DMS153 (cell line): ENCODE measurements around the gene ZNF467.

Experiments
- DNase-seq: peaks from one replicate; lab custom pipeline; 2025; lab: John Stamatoyannopoulos, UW

ZNF467 gene

DNA sequence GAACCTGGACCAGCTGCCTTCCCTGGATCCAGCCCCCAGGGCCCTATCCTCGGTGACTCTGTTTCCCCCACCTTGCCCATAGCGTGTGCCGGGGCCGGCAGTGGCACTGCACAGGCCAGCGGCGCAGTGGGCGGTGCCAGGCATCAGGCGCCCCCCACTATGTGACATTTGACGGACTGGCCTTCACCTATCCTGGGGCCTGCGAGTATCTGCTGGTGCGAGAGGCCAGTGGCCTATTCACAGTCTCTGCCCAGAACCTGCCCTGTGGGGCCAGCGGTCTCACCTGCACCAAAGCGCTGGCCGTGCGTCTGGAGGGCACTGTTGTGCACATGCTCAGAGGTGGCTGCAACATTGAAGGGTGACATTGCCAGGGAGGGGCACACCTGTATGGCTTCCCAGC lies 12.0 kb upstream of the ZNF467 start:
- no peak for DNase-seq

DNA sequence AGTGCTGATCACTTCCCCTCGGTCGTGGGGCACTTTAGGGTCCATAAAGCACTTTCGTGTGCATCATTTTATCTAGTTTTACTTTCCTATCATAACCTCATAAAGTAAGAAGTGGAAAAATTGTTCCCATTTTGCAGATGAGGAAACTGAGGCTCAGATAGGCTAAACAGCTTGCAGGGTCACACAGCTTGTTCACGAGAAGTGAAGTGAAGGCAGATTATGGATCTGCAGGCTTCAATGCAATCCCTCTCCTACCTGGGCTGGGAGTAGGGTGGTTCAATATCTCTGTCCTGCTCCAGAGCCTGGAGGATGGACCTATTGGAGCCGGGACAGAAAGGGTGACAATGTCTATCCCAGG lies 10.8 kb upstream of the ZNF467 start:
- no peak for DNase-seq

- DNase-seq = no peak
Observed at GRCh38 chr7:149783386-149784250, 10.2 kb upstream of the ZNF467 start.

GRCh38 chr7:149782682-149783345 lies 9.4 kb upstream of the ZNF467 start:
- DNase-seq = no peak

DNA sequence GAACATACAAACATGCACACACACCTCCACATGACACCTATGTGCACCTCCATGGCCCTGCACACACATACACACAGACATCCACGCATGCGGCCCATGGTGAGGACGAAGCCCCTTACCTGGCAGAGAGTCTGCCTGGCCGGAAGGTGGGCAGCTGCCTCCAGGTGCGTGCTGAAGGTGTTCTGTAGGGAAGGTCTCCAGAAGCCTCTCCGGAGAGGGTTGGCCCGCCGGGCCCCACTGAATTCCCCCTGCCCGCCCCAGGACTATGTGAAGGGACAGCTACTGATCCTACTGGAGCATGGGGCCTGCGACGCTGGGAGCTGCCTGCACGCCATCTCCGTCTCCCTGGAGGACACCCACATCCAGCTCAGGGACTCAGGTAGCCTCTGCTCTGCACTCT lies 8.5 kb upstream of the ZNF467 start:
- DNase-seq = no peak

DNA sequence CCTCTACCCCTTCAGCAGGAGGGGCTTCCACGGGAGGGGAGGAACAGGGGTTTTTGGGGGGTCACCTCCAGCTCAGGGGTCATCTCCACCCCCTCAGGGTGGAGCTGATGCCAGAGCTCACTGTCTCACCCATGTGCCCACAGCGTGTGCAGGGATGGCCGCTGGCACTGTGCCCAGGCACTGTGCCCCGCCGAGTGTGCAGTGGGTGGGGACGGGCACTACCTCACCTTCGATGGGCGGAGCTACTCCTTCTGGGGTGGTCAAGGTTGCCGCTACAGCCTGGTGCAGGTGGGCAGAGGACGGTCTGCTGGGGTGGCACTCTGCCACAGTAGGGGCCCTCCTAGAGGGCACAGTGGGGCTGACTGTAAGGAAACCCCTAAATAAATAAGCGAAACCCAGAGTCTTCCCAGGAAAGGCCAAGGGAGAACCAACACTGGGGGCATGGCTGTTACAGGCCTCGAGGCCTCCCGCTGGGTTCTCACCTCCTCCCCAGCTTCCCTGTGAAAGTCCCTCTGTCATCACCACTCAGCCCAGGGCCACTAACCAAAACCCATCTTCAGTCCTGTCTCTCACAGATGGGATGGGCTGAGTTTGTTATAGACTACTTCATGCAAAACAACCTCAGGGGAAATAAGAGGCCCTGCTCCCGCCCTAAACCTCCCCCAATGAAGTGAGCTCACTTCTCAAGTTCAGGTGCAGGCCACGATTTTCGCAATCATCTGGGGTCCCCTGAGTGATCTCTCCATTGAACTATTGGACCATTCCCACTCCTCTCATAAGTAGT lies 7.4 kb upstream of the ZNF467 start:
- no peak for DNase-seq

DNA sequence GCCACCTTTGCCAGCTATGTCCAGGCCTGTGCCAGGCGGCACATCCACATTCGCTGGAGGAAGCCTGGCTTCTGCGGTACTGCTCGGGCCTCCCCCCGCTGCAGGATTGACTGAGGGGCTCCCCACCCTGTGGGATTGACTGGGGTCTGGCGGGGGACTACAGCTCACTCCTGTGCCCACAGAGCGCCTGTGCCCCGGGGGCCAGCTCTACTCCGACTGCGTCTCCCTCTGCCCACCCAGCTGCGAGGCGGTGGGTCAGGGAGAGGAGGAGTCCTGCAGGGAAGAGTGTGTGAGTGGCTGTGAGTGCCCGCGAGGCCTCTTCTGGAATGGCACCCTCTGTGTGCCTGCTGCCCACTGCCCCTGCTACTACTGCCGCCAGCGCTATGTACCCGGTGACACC lies 6.7 kb upstream of the ZNF467 start:
- DNase-seq = no peak

- no peak for DNase-seq
Observed at GRCh38 chr7:149779502-149779805, 6.1 kb upstream of the ZNF467 start.

GRCh38 chr7:149778696-149779501 lies 5.5 kb upstream of the ZNF467 start:
- no peak for DNase-seq

- DNase-seq = no peak
Observed at GRCh38 chr7:149778327-149778637, 4.9 kb upstream of the ZNF467 start.

DNA sequence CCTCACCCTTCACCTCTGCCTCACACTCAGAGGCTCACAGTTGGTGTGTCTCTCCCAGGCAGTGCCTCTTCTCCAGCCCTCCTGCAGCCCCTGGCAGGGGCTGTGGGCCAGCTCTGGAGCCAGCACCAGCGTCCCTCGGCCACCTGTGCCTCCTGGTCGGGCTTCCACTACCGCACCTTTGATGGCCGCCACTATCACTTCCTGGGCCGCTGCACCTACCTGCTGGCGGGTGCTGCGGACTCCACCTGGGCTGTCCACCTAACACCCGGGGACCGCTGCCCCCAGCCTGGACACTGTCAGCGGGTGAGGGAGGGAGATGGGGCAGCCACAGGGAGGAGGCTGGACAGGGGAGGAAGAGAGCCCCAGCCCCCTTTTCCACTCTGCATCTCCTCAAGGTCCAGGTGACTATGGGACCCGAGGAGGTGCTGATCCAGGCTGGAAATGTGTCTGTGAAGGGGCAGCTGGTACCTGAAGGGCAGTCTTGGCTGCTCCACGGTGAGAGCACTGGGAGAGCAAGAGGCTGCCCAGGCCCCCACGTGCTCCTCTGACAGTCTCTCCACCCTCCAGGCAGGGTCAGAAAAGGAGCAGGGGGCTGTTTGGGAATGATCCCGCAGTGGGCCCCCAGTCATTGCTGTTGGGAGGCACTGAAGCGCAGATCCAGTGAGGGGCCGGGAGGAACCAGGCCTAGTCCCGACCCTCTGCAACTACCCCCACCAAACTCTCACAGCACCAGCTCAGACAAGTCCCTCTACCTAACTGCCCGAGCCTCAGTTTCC lies 4.4 kb upstream of the ZNF467 start:
- no peak for DNase-seq

- no peak for DNase-seq
Observed at GRCh38 chr7:149776848-149777407, 3.5 kb upstream of the ZNF467 start.

GRCh38 chr7:149776289-149776688 lies 2.9 kb upstream of the ZNF467 start:
- DNase-seq = no peak

DNA sequence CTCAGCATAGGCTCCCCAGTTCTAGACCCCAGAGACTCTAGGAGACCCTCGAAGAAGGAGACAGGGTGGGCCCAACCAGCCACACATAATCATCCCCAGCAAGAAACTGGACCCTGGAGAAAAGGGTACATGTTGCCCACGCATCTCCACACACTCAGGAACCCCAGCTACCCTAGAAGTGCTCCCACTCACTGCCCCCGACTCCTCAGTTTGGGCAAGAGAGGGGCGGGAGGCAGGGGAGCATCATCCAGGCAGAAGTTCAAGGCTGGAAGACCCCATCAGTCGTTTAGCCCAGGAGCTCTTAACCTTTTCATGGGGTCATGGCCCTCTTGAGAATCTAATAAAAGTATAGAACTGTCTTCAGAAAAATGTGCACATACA lies 1.8 kb upstream of the ZNF467 start:
- no peak for DNase-seq

GRCh38 chr7:149774237-149775175 lies 1.1 kb upstream of the ZNF467 start:
- no peak for DNase-seq

GRCh38 chr7:149772956-149773434 lies 393 bp downstream of the ZNF467 start:
- no peak for DNase-seq

DNA sequence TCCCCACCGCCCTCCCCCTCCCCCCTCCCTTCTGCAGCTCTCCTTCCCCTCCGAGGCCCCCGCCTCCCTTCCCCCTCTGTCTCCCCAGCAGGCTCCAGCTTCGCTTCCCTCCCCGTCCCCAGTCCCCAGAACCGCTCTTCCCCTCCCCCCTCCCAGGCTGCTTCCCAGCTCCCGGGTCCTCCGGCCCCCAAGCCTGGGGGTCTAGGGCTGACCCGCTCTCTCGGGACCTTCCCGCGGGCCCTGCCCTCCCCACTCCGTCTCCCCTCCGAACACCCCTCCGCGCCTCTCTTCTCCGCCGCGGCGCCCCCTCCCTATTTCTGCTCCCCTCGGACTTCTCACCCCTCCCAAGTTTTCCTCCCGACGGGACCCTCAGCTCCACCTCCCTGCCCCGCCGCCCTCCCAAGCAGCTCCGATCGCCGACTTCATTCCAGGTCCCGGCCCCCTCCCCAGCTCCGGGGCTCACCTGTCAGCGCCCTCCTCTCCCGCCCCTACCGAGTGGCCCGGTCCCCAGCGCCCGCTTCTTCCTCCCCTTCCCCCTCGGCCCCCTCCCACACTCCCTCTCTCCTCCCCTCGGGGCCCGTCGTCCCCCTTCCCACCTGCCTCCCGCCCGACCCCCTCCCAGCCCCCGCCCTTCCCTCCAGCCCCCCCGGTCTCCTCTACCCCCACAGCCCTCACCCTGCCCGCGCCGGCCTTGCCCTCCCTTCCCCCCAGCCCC lies 990 bp downstream of the ZNF467 start:
- no peak for DNase-seq

DNA sequence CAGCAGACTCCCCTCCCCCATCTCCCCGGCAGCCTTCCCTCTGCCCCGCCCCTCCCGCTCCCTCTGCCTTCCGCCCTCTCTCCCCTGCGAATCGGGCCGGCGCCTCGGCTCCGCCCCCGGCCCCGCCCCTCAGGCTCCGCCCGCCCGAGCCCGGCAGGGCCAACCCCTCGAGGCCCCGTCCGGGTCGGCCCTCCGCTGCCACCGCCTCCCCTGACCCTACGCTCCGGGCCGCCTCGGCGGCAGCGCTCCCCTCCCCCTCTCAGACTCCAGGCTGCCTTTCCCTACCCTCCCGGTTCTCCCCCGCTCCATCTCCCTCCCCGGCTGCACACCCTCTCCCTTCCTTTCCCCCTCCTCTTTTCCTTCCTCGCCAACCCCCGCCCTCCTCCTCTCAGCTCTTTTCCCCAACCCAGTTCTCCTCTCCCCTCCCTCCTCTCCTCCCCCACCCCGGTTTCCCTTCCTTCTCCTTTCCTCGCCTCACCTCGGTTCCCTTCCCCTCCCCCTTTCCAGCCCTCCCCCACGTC lies 1.6 kb downstream of the ZNF467 start:
- peak; percentile 68 for DNase-seq
